ENCODE measurements around the gene ZC3H12A.

- no peak for TF ChIP-seq EP300 (IDR thresholded peaks at IDR 0.05)
- TF ChIP-seq POLR2A (IDR thresholded peaks at IDR 0.05) = no peak
- no peak for TF ChIP-seq CTCF (IDR thresholded peaks at IDR 0.05)
- peak in 1 of 3 donors; percentile 70 for TF ChIP-seq POLR2AphosphoS5 (IDR thresholded peaks at IDR 0.05)
These were observed 4.1 kb downstream of the ZC3H12A start for GRCh38 chr1:37478451-37478881.
